ENCODE measurements around the gene KRTAP2-3.

DNA sequence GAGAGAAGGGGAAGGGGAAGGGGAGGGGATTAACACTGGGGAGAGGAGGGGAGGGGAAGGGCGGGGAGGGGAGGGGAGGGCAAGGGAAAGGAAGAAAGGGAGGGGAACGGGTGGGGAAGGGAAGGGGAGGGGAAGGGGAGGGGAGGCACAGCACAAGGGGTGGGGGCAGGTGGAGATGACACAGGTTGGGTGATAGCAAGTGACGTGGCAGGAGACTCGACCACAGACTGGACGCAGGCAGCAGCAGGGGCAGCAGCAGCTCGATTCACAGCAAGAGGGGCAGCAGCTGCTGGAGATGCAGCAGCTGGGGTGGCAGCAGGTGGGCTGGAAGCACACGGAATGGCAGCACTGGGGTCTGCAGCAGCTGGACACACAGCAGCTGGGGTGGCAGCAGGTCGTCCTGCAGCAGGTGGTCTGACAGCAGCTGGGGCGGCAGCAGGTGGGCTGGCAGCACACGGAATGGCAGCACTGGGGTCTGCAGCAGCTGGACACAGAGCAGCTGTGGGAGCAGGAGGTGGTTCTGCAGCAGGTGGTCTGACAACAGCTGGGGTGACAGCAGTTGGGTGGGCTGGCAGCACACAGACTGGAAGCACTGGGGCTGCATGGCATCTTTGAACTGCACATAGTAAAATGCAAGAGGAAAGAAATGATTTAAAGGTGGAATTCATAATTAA, 41.8 kb upstream of the KRTAP2-3 start, which contains the start of gene KRTAP4-16:
- TF ChIP-seq, protein P1, sequence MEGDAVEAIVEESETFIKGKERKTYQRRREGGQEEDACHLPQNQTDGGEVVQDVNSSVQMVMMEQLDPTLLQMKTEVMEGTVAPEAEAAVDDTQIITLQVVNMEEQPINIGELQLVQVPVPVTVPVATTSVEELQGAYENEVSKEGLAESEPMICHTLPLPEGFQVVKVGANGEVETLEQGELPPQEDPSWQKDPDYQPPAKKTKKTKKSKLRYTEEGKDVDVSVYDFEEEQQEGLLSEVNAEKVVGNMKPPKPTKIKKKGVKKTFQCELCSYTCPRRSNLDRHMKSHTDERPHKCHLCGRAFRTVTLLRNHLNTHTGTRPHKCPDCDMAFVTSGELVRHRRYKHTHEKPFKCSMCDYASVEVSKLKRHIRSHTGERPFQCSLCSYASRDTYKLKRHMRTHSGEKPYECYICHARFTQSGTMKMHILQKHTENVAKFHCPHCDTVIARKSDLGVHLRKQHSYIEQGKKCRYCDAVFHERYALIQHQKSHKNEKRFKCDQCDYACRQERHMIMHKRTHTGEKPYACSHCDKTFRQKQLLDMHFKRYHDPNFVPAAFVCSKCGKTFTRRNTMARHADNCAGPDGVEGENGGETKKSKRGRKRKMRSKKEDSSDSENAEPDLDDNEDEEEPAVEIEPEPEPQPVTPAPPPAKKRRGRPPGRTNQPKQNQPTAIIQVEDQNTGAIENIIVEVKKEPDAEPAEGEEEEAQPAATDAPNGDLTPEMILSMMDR (IDR thresholded peaks at IDR 0.05) = no peak
- no peak for TF ChIP-seq POLR2A (IDR thresholded peaks at IDR 0.05)
